ENCODE data around the gene METTL9. TPM values are rescaled to one million over a fixed set of nuclear protein-coding genes. Genes with fewer than 3 reads are reported as not detected.

The METTL9 gene
- total and polyA plus RNA-seq, 2 experiments from 2014 or later, result 112 to 229 TPM

GRCh38 chr16:21618281-21618680 lies 18.9 kb downstream of the METTL9 start:
- H3K4me1 ChIP-seq (ENCODE audit: insufficient read depth), result peaks cover 3% of the 10 kb centered on the region
- no peak overlapping the region for H3K27ac ChIP-seq
- H3K9me3 ChIP-seq (ENCODE audit: low read depth), result no peaks in the 10 kb centered on the region
- no peaks in the 10 kb centered on the region for H3K9me2 ChIP-seq (replicated peaks; ENCODE audit: insufficient read depth)
- H4K20me1 ChIP-seq (ENCODE audit: insufficient read depth, poor library complexity, severe bottlenecking), result peaks cover 11% of the 10 kb centered on the region
- no peak for TF ChIP-seq EZH2phosphoT487 (IDR thresholded peaks at IDR 0.05; ENCODE audit: low read depth, severe bottlenecking, unreplicated experiment)
- no peak for TF ChIP-seq EZH2 (IDR thresholded peaks at IDR 0.05; ENCODE audit: borderline replicate concordance)
- TF ChIP-seq, protein P1, sequence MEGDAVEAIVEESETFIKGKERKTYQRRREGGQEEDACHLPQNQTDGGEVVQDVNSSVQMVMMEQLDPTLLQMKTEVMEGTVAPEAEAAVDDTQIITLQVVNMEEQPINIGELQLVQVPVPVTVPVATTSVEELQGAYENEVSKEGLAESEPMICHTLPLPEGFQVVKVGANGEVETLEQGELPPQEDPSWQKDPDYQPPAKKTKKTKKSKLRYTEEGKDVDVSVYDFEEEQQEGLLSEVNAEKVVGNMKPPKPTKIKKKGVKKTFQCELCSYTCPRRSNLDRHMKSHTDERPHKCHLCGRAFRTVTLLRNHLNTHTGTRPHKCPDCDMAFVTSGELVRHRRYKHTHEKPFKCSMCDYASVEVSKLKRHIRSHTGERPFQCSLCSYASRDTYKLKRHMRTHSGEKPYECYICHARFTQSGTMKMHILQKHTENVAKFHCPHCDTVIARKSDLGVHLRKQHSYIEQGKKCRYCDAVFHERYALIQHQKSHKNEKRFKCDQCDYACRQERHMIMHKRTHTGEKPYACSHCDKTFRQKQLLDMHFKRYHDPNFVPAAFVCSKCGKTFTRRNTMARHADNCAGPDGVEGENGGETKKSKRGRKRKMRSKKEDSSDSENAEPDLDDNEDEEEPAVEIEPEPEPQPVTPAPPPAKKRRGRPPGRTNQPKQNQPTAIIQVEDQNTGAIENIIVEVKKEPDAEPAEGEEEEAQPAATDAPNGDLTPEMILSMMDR (IDR thresholded peaks at IDR 0.05; ENCODE audit: poor library complexity), result no peak
- DNase-seq (ENCODE audit: low spot score), result no peak
- no peak overlapping the region for H3K4me3 ChIP-seq
- WGBS (ENCODE audit: low lambda C conversion rate, missing lambda C conversion rate), result 98% methylated on average over 5 of the region's 5 CpGs
- H3K36me3 ChIP-seq (replicated peaks; ENCODE audit: insufficient read depth, low read depth), result no peaks in the 10 kb centered on the region
- peaks cover 92% of the 10 kb centered on the region for H3K79me2 ChIP-seq
- H3K27me3 ChIP-seq, result no peaks in the 10 kb centered on the region
- no peak overlapping the region for H3K4me2 ChIP-seq
- no peak overlapping the region for H2AFZ ChIP-seq

DNA sequence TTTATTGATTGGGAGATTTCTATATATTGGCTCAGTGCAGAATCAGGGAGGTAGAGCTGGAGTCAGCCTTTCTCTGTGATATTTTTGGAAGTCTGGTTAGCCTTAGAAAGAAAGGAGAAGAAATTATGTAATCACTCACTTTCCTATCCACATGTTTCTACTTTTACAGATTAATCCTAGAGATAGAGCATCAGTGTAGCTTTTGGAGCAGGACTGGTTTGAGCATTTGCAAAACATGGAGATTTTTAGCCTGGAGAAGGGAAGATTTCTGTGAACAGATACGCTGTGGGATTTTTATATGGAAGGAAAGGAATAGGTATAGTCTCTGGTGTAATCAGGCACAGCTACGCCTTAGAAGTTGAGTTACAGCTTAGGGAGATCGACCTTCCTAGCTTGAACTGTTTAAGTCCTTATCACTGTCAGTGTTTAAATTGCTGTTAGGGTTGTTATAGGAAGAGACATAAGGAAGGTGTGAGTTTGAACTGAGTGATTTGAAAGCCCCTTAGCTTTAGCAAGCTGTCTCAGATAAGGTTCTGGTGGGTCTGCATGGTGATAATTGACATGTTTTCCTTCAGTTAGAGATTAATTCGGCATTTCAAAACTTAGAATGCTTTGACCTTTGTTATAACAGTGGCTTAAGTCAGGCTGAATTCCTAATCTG lies 20.5 kb downstream of the METTL9 start:
- no peak overlapping the region for H2AFZ ChIP-seq
- whole genome bisulfite sequencing (ENCODE audit: low lambda C conversion rate, missing lambda C conversion rate), result 40% methylated on average over 4 of the region's 4 CpGs
- H3K4me2 ChIP-seq, result peak overlapping the region; percentile 35
- TF ChIP-seq, protein P1 (IDR thresholded peaks at IDR 0.05; ENCODE audit: poor library complexity), result no peak
- no peak for TF ChIP-seq EZH2 (IDR thresholded peaks at IDR 0.05; ENCODE audit: borderline replicate concordance)
- no peak for TF ChIP-seq EZH2phosphoT487 (IDR thresholded peaks at IDR 0.05; ENCODE audit: low read depth, severe bottlenecking, unreplicated experiment)
- H3K79me2 ChIP-seq, result peaks cover 84% of the 10 kb centered on the region
- DNase-seq (ENCODE audit: low spot score), result no peak
- no peaks in the 10 kb centered on the region for H3K9me3 ChIP-seq (ENCODE audit: low read depth)
- no peaks in the 10 kb centered on the region for H3K36me3 ChIP-seq (replicated peaks; ENCODE audit: insufficient read depth, low read depth)
- no peaks in the 10 kb centered on the region for H3K27me3 ChIP-seq
- H3K4me1 ChIP-seq (ENCODE audit: insufficient read depth), result peaks cover 3% of the 10 kb centered on the region
- peaks cover 7% of the 10 kb centered on the region for H4K20me1 ChIP-seq (ENCODE audit: insufficient read depth, poor library complexity, severe bottlenecking)
- H3K27ac ChIP-seq, result peak overlapping the region; percentile 28
- no peaks in the 10 kb centered on the region for H3K9me2 ChIP-seq (replicated peaks; ENCODE audit: insufficient read depth)
- no peak overlapping the region for H3K4me3 ChIP-seq

- DNase-seq (ENCODE audit: low spot score), result no peak
- H3K27me3 ChIP-seq, result no peaks in the 10 kb centered on the region
- no peak overlapping the region for H3K27ac ChIP-seq
- no peak overlapping the region for H2AFZ ChIP-seq
- H3K79me2 ChIP-seq, result peaks cover 77% of the 10 kb centered on the region
- H3K4me1 ChIP-seq (ENCODE audit: insufficient read depth), result peaks cover 3% of the 10 kb centered on the region
- no peaks in the 10 kb centered on the region for H3K9me2 ChIP-seq (replicated peaks; ENCODE audit: insufficient read depth)
- H3K4me2 ChIP-seq, result no peak overlapping the region
- H3K4me3 ChIP-seq, result no peak overlapping the region
- no peaks in the 10 kb centered on the region for H3K9me3 ChIP-seq (ENCODE audit: low read depth)
- TF ChIP-seq, protein P1 (IDR thresholded peaks at IDR 0.05; ENCODE audit: poor library complexity), result no peak
- no peak for TF ChIP-seq EZH2phosphoT487 (IDR thresholded peaks at IDR 0.05; ENCODE audit: low read depth, severe bottlenecking, unreplicated experiment)
- no peak for TF ChIP-seq EZH2 (IDR thresholded peaks at IDR 0.05; ENCODE audit: borderline replicate concordance)
- no peaks in the 10 kb centered on the region for H3K36me3 ChIP-seq (replicated peaks; ENCODE audit: insufficient read depth, low read depth)
- peaks cover 7% of the 10 kb centered on the region for H4K20me1 ChIP-seq (ENCODE audit: insufficient read depth, poor library complexity, severe bottlenecking)
These were observed 21.2 kb downstream of the METTL9 start for GRCh38 chr16:21620592-21620991.

Data from hepatocyte (in vitro differentiated cells).